ENCODE data around the gene CTSO.

GRCh38 chr4:155885666-155886065 lies 68.0 kb downstream of the CTSO start:
- TF ChIP-seq CTCF (IDR thresholded peaks at IDR 0.05) = no peak
- TF ChIP-seq POLR2A (IDR thresholded peaks at IDR 0.05) = no peak

All from testis (tissue), 2 donors.